MM.1S (cell line): ENCODE data around the gene PROSER3.
"Not testable (repeated sequence)": the region's sequence is repeated elsewhere in the genome, so short reads cannot be mapped to it uniquely, and the experiment has no call there.

ENCODE experiments used
- CTCF ChIP-seq: fragments of 300-600 bp; sonication (generic); IDR thresholded peaks from 2 replicates; pipeline ENCODE4 v1.5.1; 2016; ENCODE audit warnings: antibody characterized with exemption, low read length, mixed read lengths
- EZH2 ChIP-seq: fragments of 300-600 bp; sonication (generic); optimal IDR thresholded peaks from 2 replicates; pipeline ENCODE3; 2017; ENCODE audit warnings: low read depth, mild to moderate bottlenecking, antibody characterized with exemption, low read length, mixed read lengths

GRCh38 chr19:35724132-35724531, 33.8 kb upstream of the PROSER3 start:
- TF ChIP-seq CTCF, EZH2: not testable (repeated sequence)
